ENCODE results near the gene PNMA6E.

Gene PNMA6E

DNA sequence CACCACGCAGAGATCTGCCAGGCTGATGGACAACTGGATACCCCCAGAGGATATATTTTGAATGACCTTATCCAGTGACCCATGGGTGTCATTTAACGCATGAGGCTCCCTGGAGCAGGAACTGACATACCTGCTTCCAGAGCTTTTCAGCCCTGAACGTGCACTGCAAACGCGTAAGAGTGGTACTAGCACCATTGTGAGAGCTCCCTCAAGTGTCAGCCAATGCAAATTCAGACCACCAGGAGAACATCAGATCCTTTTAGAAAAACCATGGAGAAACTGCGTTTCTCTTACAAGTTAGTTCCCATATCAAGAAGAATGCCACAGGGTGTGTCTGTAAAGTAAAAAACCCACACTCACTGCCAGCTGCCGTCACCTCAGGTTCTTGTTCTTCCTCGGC, 37.4 kb upstream of the PNMA6E start:
- DNase-seq (ENCODE audit: low read depth): no peak
- TF ChIP-seq, protein P1, sequence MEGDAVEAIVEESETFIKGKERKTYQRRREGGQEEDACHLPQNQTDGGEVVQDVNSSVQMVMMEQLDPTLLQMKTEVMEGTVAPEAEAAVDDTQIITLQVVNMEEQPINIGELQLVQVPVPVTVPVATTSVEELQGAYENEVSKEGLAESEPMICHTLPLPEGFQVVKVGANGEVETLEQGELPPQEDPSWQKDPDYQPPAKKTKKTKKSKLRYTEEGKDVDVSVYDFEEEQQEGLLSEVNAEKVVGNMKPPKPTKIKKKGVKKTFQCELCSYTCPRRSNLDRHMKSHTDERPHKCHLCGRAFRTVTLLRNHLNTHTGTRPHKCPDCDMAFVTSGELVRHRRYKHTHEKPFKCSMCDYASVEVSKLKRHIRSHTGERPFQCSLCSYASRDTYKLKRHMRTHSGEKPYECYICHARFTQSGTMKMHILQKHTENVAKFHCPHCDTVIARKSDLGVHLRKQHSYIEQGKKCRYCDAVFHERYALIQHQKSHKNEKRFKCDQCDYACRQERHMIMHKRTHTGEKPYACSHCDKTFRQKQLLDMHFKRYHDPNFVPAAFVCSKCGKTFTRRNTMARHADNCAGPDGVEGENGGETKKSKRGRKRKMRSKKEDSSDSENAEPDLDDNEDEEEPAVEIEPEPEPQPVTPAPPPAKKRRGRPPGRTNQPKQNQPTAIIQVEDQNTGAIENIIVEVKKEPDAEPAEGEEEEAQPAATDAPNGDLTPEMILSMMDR (IDR thresholded peaks at IDR 0.05; ENCODE audit: low read depth, low read length, missing control alignments): peak; percentile 45
- H3K4me3 ChIP-seq (ENCODE audit: low read depth, low read length): no peak overlapping the region
- in situ Hi-C loops (cut with HindIII; ENCODE audit: low sequenced_read_pairs): no loop called here

DNA sequence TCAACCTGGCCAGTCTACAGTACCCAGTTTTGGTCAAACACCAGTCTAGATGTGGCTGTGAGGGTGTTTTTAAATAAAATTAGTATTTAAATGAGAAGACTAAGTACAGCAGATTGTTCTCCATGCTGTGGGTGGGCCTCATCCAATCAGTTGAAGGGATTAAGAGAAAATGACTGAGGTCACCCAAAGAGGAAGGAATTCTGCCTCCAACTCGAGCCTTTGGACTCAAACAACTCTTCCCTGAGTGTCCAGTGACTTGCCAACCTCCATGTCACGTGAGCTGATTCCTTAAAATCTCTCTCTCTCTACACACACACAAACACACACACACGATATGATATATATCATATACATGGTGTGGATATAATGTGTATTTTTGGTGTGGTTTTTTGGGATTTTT, 34.7 kb upstream of the PNMA6E start:
- in situ Hi-C loops (cut with HindIII; ENCODE audit: low sequenced_read_pairs): no loop called here
- TF ChIP-seq, protein P1 (IDR thresholded peaks at IDR 0.05; ENCODE audit: low read depth, low read length, missing control alignments): no peak
- DNase-seq (ENCODE audit: low read depth): no peak
- no peak overlapping the region for H3K4me3 ChIP-seq (ENCODE audit: low read depth, low read length)

DNA sequence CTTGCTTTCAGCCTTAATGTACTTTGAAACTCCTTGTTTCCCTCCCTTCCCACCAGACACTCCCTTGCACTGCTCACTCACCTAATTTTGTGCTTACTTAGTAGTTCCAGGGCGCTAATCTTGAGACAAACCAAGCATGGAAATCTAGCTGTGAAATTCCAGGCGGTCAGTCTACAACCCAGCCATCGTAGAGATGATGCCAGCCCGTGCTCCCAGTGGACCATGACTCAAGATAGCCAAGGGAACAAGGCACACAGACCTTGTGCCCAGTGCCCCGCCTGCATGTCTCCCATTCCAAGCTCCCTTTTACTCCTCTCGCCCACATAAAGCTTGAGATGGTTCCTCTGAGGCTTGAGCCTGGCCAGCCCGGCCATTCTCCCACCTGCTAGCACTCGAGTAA, 33.7 kb upstream of the PNMA6E start:
- in situ Hi-C loops (cut with HindIII; ENCODE audit: low sequenced_read_pairs): no loop called here
- no peak for DNase-seq (ENCODE audit: low read depth)
- H3K4me3 ChIP-seq (ENCODE audit: low read depth, low read length): no peak overlapping the region
- TF ChIP-seq, protein P1 (IDR thresholded peaks at IDR 0.05; ENCODE audit: low read depth, low read length, missing control alignments): no peak

DNA sequence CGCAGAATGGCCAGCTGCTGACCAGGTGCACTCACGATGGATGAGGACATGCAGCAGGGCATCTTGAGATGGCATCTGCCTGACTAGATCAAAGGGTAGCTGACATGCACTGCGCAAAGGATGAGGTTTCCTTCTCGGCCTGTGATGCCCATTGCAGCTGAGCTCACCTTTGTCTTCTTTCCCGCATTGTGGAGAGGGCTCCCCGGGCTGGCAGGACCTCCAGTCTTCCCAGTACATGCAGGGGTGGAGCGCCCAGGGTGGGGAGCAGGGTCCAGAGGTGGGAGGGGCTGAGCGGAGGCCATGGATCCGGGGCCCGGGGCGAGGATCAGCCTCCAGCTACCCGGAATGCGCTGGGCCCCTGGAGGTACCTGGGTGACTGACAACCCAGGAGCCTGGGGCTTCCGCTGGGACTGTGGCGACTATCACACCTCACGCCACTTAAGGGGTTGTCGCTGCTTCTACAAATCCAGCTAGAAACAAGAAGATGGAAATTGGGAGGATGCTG, 32.7 kb upstream of the PNMA6E start:
- in situ Hi-C loops (cut with HindIII; ENCODE audit: low sequenced_read_pairs): no loop called here
- DNase-seq (ENCODE audit: low read depth): no peak
- H3K4me3 ChIP-seq (ENCODE audit: low read depth, low read length): no peak overlapping the region
- TF ChIP-seq, protein P1 (IDR thresholded peaks at IDR 0.05; ENCODE audit: low read depth, low read length, missing control alignments): no peak

DNA sequence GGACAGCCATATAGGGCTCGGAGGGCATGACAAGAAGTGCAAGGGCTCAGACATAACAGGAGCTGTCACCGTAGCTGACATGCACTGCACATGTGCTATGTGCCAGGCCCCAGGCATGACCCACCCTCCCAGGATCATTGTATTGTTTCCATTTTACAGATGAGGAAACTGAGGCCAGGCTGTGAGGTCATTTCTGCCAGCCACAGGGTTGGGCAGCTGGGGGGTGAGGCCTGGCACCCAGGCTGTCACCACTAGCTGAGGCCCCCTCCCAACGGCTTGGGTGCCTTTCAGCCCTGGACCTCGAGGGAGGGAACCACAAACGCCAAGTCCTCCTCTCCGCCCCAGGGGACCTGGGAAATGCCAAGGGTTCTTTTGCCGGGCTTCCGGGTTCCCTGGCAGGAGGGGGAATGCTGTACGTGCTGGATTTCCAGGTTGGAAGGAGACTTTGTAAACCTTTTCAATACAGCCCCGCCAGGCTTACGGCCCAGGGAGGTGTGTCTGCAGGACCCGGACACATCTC, 32.1 kb upstream of the PNMA6E start:
- no peak for DNase-seq (ENCODE audit: low read depth)
- in situ Hi-C loops (cut with HindIII; ENCODE audit: low sequenced_read_pairs): no loop called here
- H3K4me3 ChIP-seq (ENCODE audit: low read depth, low read length): no peak overlapping the region
- TF ChIP-seq, protein P1 (IDR thresholded peaks at IDR 0.05; ENCODE audit: low read depth, low read length, missing control alignments): no peak

DNA sequence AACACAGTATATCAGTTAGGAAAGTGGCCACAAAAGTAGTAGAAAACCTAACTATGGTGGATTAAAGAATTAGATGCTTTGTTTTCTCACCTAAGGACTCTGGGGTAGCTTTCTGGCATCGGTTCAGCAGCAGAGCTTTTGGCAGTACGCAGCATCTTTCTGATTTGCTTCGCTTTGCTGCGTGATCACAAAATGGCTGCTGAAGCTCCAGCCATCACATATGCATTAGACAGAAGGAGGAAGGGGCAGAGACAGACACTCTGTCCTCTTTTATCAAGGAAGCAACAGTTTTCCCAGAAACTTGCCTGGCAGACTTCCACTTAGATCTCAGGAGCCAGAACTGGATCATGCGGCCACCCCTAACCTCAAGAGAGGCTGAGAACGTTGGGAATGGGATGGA, 29.6 kb upstream of the PNMA6E start:
- no peak for DNase-seq (ENCODE audit: low read depth)
- in situ Hi-C loops (cut with HindIII; ENCODE audit: low sequenced_read_pairs): no loop called here
- TF ChIP-seq, protein P1 (IDR thresholded peaks at IDR 0.05; ENCODE audit: low read depth, low read length, missing control alignments): no peak
- H3K4me3 ChIP-seq (ENCODE audit: low read depth, low read length): no peak overlapping the region

Data from astrocyte of the cerebellum (primary cell).